ENCODE data around the gene STXBP5. TPM values are rescaled to one million over a fixed set of nuclear protein-coding genes. Genes with fewer than 3 reads are reported as not detected.

Gene STXBP5
- total and polyA plus RNA-seq, 4 donors, result 1.9 to 8.9 (median 4.8) TPM

DNA sequence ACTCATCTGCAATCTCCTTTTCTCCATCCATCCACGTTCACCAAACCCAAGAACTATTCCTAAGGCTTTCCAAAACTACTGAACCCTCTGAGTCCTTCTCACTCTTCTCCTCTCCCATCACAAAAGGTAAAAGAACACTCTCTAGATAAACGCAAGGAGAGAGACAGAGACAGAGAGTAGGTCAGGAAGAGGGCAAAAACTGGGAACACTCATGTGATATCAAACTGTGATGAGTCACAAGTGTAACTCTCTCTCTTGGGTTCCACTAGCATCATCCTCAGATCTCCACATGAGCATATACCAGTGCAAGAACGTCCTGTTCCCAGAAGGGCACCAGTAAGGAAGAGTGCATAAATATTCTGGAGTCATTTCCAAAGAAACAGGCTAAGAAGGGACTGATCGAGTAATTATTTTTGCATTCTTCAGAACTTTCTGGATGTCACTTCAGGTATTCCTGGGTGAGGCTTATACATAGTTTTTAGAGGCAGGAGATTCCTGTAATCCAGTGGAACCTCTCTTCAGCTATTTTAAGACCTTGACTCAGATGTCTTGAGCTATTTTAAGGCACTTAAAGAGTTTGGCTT is 47.3 kb upstream of the STXBP5 start:
- H3K36me3 ChIP-seq (ENCODE audit: control insufficient read depth in 4 of 4, insufficient read depth in 3 of 4, low read depth in 1 of 4, low read length in 3 of 4), result no peaks in the 10 kb centered on the region
- no peaks in the 10 kb centered on the region for H3K27me3 ChIP-seq (ENCODE audit: control insufficient read depth in 4 of 4, insufficient read depth in 4 of 4, low read length in 3 of 4)
- no peak overlapping the region for H3K27ac ChIP-seq (ENCODE audit: low read depth in 1 of 2, low read length in 2 of 2)
- H3K9me3 ChIP-seq (ENCODE audit: control insufficient read depth in 4 of 4, low read length in 3 of 4), result no peaks in the 10 kb centered on the region
- no peaks in the 10 kb centered on the region for H3K4me1 ChIP-seq (ENCODE audit: control insufficient read depth in 4 of 4, insufficient read depth in 4 of 4, low read length in 3 of 4)
- no peak overlapping the region for H3K4me3 ChIP-seq (ENCODE audit: low read depth in 1 of 3, low read length in 3 of 3)
- H3K9ac ChIP-seq (ENCODE audit: low read depth in 1 of 2, low read length in 2 of 2), result no peak overlapping the region
- no peak for DNase-seq (ENCODE audit: low spot score)
- 80% methylated on average over 4 of the region's 4 CpGs for WGBS
- TF ChIP-seq RAD21 (IDR thresholded peaks at IDR 0.05) (no peak), JUND (IDR thresholded peaks at IDR 0.05) (no peak), HNF4G (IDR thresholded peaks at IDR 0.05) (no peak), ATF3 (IDR thresholded peaks at IDR 0.05) (no peak), SP1 (IDR thresholded peaks at IDR 0.05) (no peak), NR2F2 (IDR thresholded peaks at IDR 0.05) (no peak), GABPA (IDR thresholded peaks at IDR 0.05 in 1 of 2, conservative IDR thresholded peaks at IDR 0.05 in 1 of 2) (no peak), TAF1 (conservative IDR thresholded peaks at IDR 0.05) (no peak), FOXA1 (IDR thresholded peaks at IDR 0.05) (no peak)
- TF ChIP-seq, protein P1, sequence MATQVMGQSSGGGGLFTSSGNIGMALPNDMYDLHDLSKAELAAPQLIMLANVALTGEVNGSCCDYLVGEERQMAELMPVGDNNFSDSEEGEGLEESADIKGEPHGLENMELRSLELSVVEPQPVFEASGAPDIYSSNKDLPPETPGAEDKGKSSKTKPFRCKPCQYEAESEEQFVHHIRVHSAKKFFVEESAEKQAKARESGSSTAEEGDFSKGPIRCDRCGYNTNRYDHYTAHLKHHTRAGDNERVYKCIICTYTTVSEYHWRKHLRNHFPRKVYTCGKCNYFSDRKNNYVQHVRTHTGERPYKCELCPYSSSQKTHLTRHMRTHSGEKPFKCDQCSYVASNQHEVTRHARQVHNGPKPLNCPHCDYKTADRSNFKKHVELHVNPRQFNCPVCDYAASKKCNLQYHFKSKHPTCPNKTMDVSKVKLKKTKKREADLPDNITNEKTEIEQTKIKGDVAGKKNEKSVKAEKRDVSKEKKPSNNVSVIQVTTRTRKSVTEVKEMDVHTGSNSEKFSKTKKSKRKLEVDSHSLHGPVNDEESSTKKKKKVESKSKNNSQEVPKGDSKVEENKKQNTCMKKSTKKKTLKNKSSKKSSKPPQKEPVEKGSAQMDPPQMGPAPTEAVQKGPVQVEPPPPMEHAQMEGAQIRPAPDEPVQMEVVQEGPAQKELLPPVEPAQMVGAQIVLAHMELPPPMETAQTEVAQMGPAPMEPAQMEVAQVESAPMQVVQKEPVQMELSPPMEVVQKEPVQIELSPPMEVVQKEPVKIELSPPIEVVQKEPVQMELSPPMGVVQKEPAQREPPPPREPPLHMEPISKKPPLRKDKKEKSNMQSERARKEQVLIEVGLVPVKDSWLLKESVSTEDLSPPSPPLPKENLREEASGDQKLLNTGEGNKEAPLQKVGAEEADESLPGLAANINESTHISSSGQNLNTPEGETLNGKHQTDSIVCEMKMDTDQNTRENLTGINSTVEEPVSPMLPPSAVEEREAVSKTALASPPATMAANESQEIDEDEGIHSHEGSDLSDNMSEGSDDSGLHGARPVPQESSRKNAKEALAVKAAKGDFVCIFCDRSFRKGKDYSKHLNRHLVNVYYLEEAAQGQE (IDR thresholded peaks at IDR 0.05), result no peak

DNA sequence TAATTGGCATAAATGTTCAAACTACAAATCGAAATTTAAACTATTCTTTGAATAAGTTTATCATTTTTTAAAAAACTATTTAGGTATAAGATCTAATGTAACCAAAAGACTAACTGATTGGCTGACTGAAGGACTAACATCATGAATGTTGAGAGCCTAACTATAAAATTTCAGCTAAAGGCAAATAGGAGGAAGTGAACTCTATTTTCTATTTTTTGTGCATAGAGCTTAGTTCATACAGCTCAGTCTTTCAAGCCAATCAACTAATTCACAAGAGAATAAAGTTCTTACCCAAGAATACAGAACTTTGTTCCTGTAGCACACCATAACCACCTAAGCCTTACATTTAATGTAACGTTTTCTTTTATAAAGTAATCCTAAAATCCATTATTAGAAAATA is 46.3 kb upstream of the STXBP5 start:
- no peak overlapping the region for H3K4me3 ChIP-seq (ENCODE audit: low read depth in 1 of 3, low read length in 3 of 3)
- no peaks in the 10 kb centered on the region for H3K36me3 ChIP-seq (ENCODE audit: control insufficient read depth in 4 of 4, insufficient read depth in 3 of 4, low read depth in 1 of 4, low read length in 3 of 4)
- no peak overlapping the region for H3K9ac ChIP-seq (ENCODE audit: low read depth in 1 of 2, low read length in 2 of 2)
- WGBS, result 71% methylated on average over 2 of the region's 2 CpGs
- H3K27ac ChIP-seq (ENCODE audit: low read depth in 1 of 2, low read length in 2 of 2), result no peak overlapping the region
- no peaks in the 10 kb centered on the region for H3K4me1 ChIP-seq (ENCODE audit: control insufficient read depth in 4 of 4, insufficient read depth in 4 of 4, low read length in 3 of 4)
- DNase-seq (ENCODE audit: low spot score), result no peak
- H3K9me3 ChIP-seq (ENCODE audit: control insufficient read depth in 4 of 4, low read length in 3 of 4), result no peaks in the 10 kb centered on the region
- no peaks in the 10 kb centered on the region for H3K27me3 ChIP-seq (ENCODE audit: control insufficient read depth in 4 of 4, insufficient read depth in 4 of 4, low read length in 3 of 4)
- TF ChIP-seq TAF1 (conservative IDR thresholded peaks at IDR 0.05), result no peak
- no peak for TF ChIP-seq EGR1 (IDR thresholded peaks at IDR 0.05; ENCODE audit: low read depth in 2 of 2)
- no peak for TF ChIP-seq RXRA (IDR thresholded peaks at IDR 0.05)
- no peak for TF ChIP-seq MAX (IDR thresholded peaks at IDR 0.05)

GRCh38 chr6:147158881-147159280 is 45.3 kb upstream of the STXBP5 start:
- H3K9me3 ChIP-seq (ENCODE audit: control insufficient read depth in 4 of 4, low read length in 3 of 4), result no peaks in the 10 kb centered on the region
- no peak overlapping the region for H3K27ac ChIP-seq (ENCODE audit: low read depth in 1 of 2, low read length in 2 of 2)
- H3K4me1 ChIP-seq (ENCODE audit: control insufficient read depth in 4 of 4, insufficient read depth in 4 of 4, low read length in 3 of 4), result no peaks in the 10 kb centered on the region
- no peak overlapping the region for H3K9ac ChIP-seq (ENCODE audit: low read depth in 1 of 2, low read length in 2 of 2)
- H3K27me3 ChIP-seq (ENCODE audit: control insufficient read depth in 4 of 4, insufficient read depth in 4 of 4, low read length in 3 of 4), result no peaks in the 10 kb centered on the region
- no peaks in the 10 kb centered on the region for H3K36me3 ChIP-seq (ENCODE audit: control insufficient read depth in 4 of 4, insufficient read depth in 3 of 4, low read depth in 1 of 4, low read length in 3 of 4)
- DNase-seq (ENCODE audit: low spot score), result no peak
- 73% methylated on average over 2 of the region's 2 CpGs for WGBS
- no peak overlapping the region for H3K4me3 ChIP-seq (ENCODE audit: low read depth in 1 of 3, low read length in 3 of 3)
- TF ChIP-seq FOXA1 (IDR thresholded peaks at IDR 0.05) (no peak), SP1 (IDR thresholded peaks at IDR 0.05) (no peak), TAF1 (conservative IDR thresholded peaks at IDR 0.05) (no peak), NR2F2 (IDR thresholded peaks at IDR 0.05) (no peak), RXRA (IDR thresholded peaks at IDR 0.05) (no peak), RAD21 (IDR thresholded peaks at IDR 0.05) (no peak), MAX (IDR thresholded peaks at IDR 0.05) (no peak)
- TF ChIP-seq, protein P2, sequence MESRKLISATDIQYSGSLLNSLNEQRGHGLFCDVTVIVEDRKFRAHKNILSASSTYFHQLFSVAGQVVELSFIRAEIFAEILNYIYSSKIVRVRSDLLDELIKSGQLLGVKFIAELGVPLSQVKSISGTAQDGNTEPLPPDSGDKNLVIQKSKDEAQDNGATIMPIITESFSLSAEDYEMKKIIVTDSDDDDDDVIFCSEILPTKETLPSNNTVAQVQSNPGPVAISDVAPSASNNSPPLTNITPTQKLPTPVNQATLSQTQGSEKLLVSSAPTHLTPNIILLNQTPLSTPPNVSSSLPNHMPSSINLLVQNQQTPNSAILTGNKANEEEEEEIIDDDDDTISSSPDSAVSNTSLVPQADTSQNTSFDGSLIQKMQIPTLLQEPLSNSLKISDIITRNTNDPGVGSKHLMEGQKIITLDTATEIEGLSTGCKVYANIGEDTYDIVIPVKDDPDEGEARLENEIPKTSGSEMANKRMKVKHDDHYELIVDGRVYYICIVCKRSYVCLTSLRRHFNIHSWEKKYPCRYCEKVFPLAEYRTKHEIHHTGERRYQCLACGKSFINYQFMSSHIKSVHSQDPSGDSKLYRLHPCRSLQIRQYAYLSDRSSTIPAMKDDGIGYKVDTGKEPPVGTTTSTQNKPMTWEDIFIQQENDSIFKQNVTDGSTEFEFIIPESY (IDR thresholded peaks at IDR 0.05), result no peak
- TF ChIP-seq, protein P1 (IDR thresholded peaks at IDR 0.05), result no peak
- TF ChIP-seq, protein P3, sequence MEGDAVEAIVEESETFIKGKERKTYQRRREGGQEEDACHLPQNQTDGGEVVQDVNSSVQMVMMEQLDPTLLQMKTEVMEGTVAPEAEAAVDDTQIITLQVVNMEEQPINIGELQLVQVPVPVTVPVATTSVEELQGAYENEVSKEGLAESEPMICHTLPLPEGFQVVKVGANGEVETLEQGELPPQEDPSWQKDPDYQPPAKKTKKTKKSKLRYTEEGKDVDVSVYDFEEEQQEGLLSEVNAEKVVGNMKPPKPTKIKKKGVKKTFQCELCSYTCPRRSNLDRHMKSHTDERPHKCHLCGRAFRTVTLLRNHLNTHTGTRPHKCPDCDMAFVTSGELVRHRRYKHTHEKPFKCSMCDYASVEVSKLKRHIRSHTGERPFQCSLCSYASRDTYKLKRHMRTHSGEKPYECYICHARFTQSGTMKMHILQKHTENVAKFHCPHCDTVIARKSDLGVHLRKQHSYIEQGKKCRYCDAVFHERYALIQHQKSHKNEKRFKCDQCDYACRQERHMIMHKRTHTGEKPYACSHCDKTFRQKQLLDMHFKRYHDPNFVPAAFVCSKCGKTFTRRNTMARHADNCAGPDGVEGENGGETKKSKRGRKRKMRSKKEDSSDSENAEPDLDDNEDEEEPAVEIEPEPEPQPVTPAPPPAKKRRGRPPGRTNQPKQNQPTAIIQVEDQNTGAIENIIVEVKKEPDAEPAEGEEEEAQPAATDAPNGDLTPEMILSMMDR (IDR thresholded peaks at IDR 0.05; ENCODE audit: low read depth, low read length, missing input control), result no peak

Measured in liver (tissue), 9 donors.